T-cell (primary cell): ENCODE data around the gene FAF2. TPM values are rescaled to one million over a fixed set of nuclear protein-coding genes. Genes with fewer than 3 reads are reported as not detected.
"Not testable (repeated sequence)": the region's sequence is repeated elsewhere in the genome, so short reads cannot be mapped to it uniquely, and the experiment has no call there.

Source experiments
- ATAC-seq, 4 experiments: fragments of 200-7000 bp in 3 of 4; fragments of 150-1000 bp in 1 of 4; cut with Tn5 transposase; replicated peaks in 1 of 4; 1 replicate in 3 of 4; 2 replicates in 1 of 4; pipeline ENCODE4 v1.10.0; 2021; ENCODE audit warnings: moderate library complexity in 3 of 4, mild to moderate bottlenecking in 2 of 4, moderate number of reproducible peaks in 1 of 4
- CTCF ChIA-PET, 2 donors: fragments of 300-600 bp; sonication (Branson Sonifier 250); formaldehyde crosslinking; loops; one replicate each; lab custom pipeline; 2022; ENCODE audit warnings: antibody characterized with exemption in 2 of 2; lab: Charles Lee
- POLR2A ChIA-PET, 2 donors: fragments of 300-600 bp; sonication (Branson Sonifier 250); formaldehyde crosslinking; loops; one replicate each; lab custom pipeline; 2022; ENCODE audit warnings: antibody characterized with exemption in 2 of 2; lab: Charles Lee
- DNase-seq, 35 experiments: peaks; one replicate each; pipeline versions ENCODE4 v3.0.0 to v3.0.0-alpha.2; 2013 to 2023
- H3K27ac ChIP-seq: one replicate; pipeline ENCODE4 v1.5.1; 2013; ENCODE audit warnings: low read length
- H3K27me3 ChIP-seq, 2 experiments: replicated peaks in 1 of 2; 1 replicate in 1 of 2; 2 replicates in 1 of 2; pipeline versions ENCODE4 v1.6.1 to v1.7.0; 2013; ENCODE audit warnings: low read length in 1 of 2, mixed read lengths in 1 of 2; ENCODE audit not compliant: control insufficient read depth in 2 of 2, insufficient read depth in 2 of 2; ENCODE audit errors: extremely low read depth in 1 of 2
- H3K36me3 ChIP-seq, 2 donors: 1 replicate in 1 of 2; 2 replicates in 1 of 2; pipeline versions ENCODE4 v1.6.1 to v1.7.0; 2013; ENCODE audit warnings: low read length in 1 of 2; ENCODE audit not compliant: control insufficient read depth in 2 of 2, insufficient read depth in 1 of 2; ENCODE audit errors: extremely low read depth in 1 of 2
- H3K4me1 ChIP-seq, 2 experiments: 1 replicate in 1 of 2; 2 replicates in 1 of 2; pipeline versions ENCODE4 v1.6.1 to v1.7.0; 2013; ENCODE audit warnings: low read length in 2 of 2, mixed read lengths in 1 of 2; ENCODE audit not compliant: insufficient read depth in 2 of 2, control insufficient read depth in 1 of 2; ENCODE audit errors: extremely low read depth in 1 of 2
- H3K4me3 ChIP-seq, 2 donors: 1 replicate in 1 of 2; 2 replicates in 1 of 2; pipeline versions ENCODE4 v1.5.1 to v1.7.0; 2013; ENCODE audit warnings: mild to moderate bottlenecking in 2 of 2, low read length in 1 of 2, moderate library complexity in 1 of 2; ENCODE audit not compliant: control insufficient read depth in 1 of 2; ENCODE audit errors: extremely low read depth in 1 of 2
- H3K9me3 ChIP-seq: 2 replicates; pipeline ENCODE4 v1.7.0; 2013
- H3K27ac Mint-ChIP-seq, 2 donors: one replicate each; pipeline ENCODE4 v1.8.0; 2020 to 2021; ENCODE audit warnings: mild to moderate bottlenecking in 2 of 2, mixed read lengths in 2 of 2
- H3K27me3 Mint-ChIP-seq, 2 donors: one replicate each; pipeline ENCODE4 v1.8.0; 2021 to 2022; ENCODE audit warnings: mixed read lengths in 2 of 2
- H3K36me3 Mint-ChIP-seq: one replicate; pipeline ENCODE4 v1.8.0; 2021; ENCODE audit warnings: mixed read lengths
- H3K4me1 Mint-ChIP-seq, 3 donors: one replicate each; pipeline ENCODE4 v1.8.0; 2020 to 2022; ENCODE audit warnings: mixed read lengths in 3 of 3, mild to moderate bottlenecking in 1 of 3
- H3K4me3 Mint-ChIP-seq, 3 donors: one replicate each; pipeline ENCODE4 v1.8.0; 2020 to 2022; ENCODE audit warnings: mild to moderate bottlenecking in 3 of 3, mixed read lengths in 3 of 3, moderate library complexity in 3 of 3
- H3K9me3 Mint-ChIP-seq, 3 donors: one replicate each; pipeline ENCODE4 v1.8.0; 2020 to 2022; ENCODE audit warnings: mixed read lengths in 3 of 3
- WGBS: methylation state at CpG from one replicate; pipeline ENCODE4 v1.1.5; 2013; ENCODE audit warnings: missing lambda C conversion rate; ENCODE audit not compliant: insufficient coverage; 5-methylcytosine and 5-hydroxymethylcytosine counted together
- total RNA-seq, 35 experiments: library from RNA in 6 of 35; stranded (reverse) in 6 of 35; fragments of 120-200 nt in 1 of 35; gene quantifications; one replicate each; pipeline versions ENCODE4 v1.2.1 to v1.2.4 and lab custom pipeline; 2013 to 2026

Gene FAF2
- total RNA-seq, 5 donors from 2014 or later (not counting 1 experiment from before 2014, with no cell fraction given), result 24.1 to 27.7 (median 26.2) TPM

DNA sequence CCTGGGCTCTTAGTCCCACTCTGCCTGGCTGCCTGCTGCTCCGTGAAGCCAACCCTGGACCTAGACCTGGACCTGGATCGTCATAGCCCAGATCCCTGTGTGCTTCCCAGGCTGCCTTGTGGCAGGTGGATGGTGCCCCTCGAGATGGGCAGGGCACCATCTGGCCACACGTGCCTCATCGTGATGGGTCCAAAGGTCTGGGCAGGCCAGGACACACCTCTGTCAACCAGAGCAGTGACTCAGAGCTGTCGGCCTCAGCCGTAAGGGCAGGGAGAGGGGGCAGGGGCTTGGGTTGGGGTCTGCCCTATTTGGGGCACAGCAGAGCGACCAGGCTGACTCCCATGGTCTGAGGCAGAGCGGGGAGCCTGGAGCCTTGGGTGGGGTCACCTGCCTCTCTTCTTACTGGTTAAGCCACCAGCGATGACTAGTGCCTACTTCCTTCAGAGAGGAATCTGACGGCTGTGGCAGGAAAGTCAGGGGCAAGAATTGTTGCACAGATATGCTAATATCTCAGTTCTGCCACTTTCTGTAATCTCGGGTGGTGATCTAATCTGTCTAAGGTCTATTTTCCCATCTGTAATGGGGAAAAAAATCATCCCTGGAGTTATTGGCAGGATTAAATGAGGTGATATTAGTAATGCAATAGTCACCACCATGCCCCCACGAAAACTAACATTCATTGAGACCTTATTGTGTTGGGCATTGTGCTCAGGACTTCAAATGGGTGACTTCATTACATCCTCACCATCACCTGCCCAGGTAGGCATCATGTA, 97.7 kb downstream of the FAF2 start:
- Histone ChIP-seq H3K36me3 (no peaks in the 10 kb centered on the region), H3K9me3 (no peaks in the 10 kb centered on the region), H3K27me3 (no peaks in the 10 kb centered on the region), H3K4me3 (no peak overlapping the region), H3K4me1 (peaks cover 10 to 79% of the 10 kb centered on the region in 2 experiments), H3K27ac (no peak overlapping the region)
- CTCF ChIA-PET, result no interaction called here
- 81% methylated on average over 7 of the region's 13 CpGs for WGBS
- Mint-ChIP-seq H3K36me3 (no peaks in the 10 kb centered on the region), H3K4me3 (no peak overlapping the region), H3K4me1 (peaks cover 44 to 70% (median 60%) of the 10 kb centered on the region in 3 donors), H3K27ac (peak overlapping the region; percentile 83 to 87), H3K27me3 (no peaks in the 10 kb centered on the region), H3K9me3 (no peaks in the 10 kb centered on the region)
- ATAC-seq, result no peak
- no peak for DNase-seq
- POLR2A ChIA-PET, result interaction anchor here in 1 of 2 donors (1.8 kb wide), 1 partner anchor 8 kb away, joined by 9 read pairs; the partner anchor contains the start of gene RNF44

DNA sequence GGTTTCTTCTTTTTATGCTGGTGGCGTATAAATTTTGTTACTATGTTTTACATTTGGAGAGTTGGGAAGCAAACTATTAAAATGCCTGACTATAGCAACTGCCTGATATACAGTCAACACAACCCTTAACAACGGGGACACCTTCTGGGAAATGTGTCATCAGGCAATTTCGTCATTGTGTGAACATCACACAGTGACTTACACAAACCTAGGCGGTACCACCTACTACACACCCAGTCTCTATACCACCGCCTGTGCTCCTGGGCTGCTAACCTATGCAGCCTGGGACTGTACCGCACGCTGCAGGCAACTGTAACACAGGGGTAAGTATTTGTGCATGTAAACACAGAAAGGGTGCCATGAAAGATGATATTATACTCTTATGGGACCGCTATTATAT, 99.6 kb downstream of the FAF2 start:
- no peaks in the 10 kb centered on the region for H3K9me3 Mint-ChIP-seq
- CTCF ChIA-PET, result interaction anchor here in 1 of 2 donors (1.3 kb wide), 1 partner anchor 112 kb away, joined by 3 read pairs; no protein-coding TSS in a partner anchor
- POLR2A ChIA-PET, result interaction anchor here in 1 of 2 donors (1.8 kb wide), 1 partner anchor 10 kb away, joined by 9 read pairs; the partner anchor contains the start of gene RNF44

DNA sequence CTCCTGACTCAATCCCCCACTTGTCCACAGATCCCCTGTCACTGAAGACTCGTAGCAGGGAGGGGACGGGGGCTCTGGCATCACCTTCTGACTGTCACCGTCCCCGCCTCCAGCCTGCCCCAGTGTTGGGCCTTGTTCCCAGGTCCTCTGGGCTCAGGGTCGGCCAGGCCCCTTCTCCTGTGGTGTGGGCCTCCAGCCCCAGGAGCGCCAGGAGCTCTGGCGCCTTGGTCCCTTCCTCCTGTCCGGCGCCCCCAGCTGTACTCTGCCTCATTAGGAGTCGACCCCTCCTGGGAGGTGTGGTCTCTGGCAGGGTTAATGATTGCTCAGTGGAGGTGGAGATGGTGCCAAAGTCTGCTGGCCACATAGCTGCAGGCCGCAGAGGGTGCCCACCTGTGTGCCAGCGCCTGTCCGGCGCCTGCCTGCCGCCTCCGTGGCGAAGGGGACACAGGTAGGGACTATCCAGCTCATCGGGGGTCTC, 100.8 kb downstream of the FAF2 start, which contains the start of gene CDHR2:
CDHR2 (plus strand) TSS at position 376 of the 478 bp plus-strand sequence. CDS start 16,011 bp downstream, outside the sequence.
- POLR2A ChIA-PET, result no interaction called here
- Mint-ChIP-seq H3K36me3 (no peaks in the 10 kb centered on the region), H3K9me3 (no peaks in the 10 kb centered on the region), H3K4me3 (peak within 1 kb of the TSS in 1 of 3 donors; percentile 59), H3K27ac (peak within 1 kb of the TSS; percentile 80 to 91), H3K27me3 (no peaks in the 10 kb centered on the region), H3K4me1 (peaks cover 47 to 72% (median 61%) of the 10 kb centered on the region in 3 donors)
- DNase-seq, result no peak
- Histone ChIP-seq H3K27me3 (no peaks in the 10 kb centered on the region), H3K4me1 (peaks cover 0 to 75% of the 10 kb centered on the region in 2 experiments), H3K9me3 (no peaks in the 10 kb centered on the region), H3K4me3 (no peak within 1 kb of the TSS), H3K36me3 (no peaks in the 10 kb centered on the region), H3K27ac (peak within 1 kb of the TSS; percentile 66)
- CTCF ChIA-PET, result no interaction called here
- 89% methylated on average over 16 of the region's 18 CpGs for WGBS
- ATAC-seq, result no peak

More for the DNA sequence above, 99.6 kb downstream of the FAF2 start:
- H3K36me3 ChIP-seq, result no peaks in the 10 kb centered on the region
- Mint-ChIP-seq H3K27ac (peak overlapping the region; percentile 80 to 91), H3K36me3 (no peaks in the 10 kb centered on the region), H3K4me3 (no peak overlapping the region), H3K27me3 (no peaks in the 10 kb centered on the region), H3K4me1 (peaks cover 40 to 65% (median 54%) of the 10 kb centered on the region in 3 donors)
- peak in 1 of 35 experiments; percentile 47 for DNase-seq
- WGBS, result 33% methylated on average over 3 of the region's 8 CpGs
- no peaks in the 10 kb centered on the region for H3K27me3 ChIP-seq
- ATAC-seq, result peak in 1 of 4 experiments; percentile 11
- H3K27ac ChIP-seq, result peak overlapping the region; percentile 66
- H3K4me1 ChIP-seq, result peaks cover 0 to 77% of the 10 kb centered on the region in 2 experiments
- no peaks in the 10 kb centered on the region for H3K9me3 ChIP-seq
- no peak overlapping the region for H3K4me3 ChIP-seq

DNA sequence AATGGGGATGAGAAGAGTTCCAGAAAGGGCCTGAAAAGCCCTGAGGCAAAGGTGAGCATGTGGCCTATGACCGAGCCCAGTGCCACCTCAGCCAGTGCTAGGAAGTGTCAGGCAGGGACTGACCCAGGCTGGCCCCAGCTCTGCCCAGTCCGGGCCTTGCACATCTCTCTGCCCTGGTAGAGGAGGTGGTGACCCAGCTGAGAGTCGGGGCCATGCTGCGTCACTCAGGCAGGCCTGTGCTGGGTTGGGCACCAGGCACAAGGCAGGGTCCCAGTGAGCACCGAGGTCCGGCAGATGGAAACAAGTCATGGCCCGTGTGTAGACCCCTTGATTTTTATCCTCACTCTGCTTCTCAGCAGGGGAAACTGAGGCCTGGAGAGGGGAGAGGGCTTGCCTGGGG, 101.7 kb downstream of the FAF2 start:
- H3K36me3 Mint-ChIP-seq, result no peaks in the 10 kb centered on the region
- POLR2A ChIA-PET, result no interaction called here
- Histone ChIP-seq H3K36me3 (no peaks in the 10 kb centered on the region), H3K27me3 (no peaks in the 10 kb centered on the region), H3K4me3 (no peak overlapping the region), H3K9me3 (no peaks in the 10 kb centered on the region), H3K4me1 (peaks cover 0 to 75% of the 10 kb centered on the region in 2 experiments), H3K27ac (peak overlapping the region; percentile 16)
- H3K4me3 Mint-ChIP-seq, result no peak overlapping the region
- WGBS, result 91% methylated on average over 6 of the region's 7 CpGs
- H3K27ac Mint-ChIP-seq, result peak overlapping the region; percentile 71 to 73
- no peaks in the 10 kb centered on the region for H3K27me3 Mint-ChIP-seq
- no peaks in the 10 kb centered on the region for H3K9me3 Mint-ChIP-seq
- ATAC-seq (peak in 1 of 4 experiments; percentile 3), DNase-seq (no peak)
- CTCF ChIA-PET, result interaction anchor here in 1 of 2 donors (0.6 kb wide), 1 partner anchor 21 kb away, joined by 5 read pairs; no protein-coding TSS in a partner anchor
- peaks cover 47 to 74% (median 63%) of the 10 kb centered on the region in 3 donors for H3K4me1 Mint-ChIP-seq

DNA sequence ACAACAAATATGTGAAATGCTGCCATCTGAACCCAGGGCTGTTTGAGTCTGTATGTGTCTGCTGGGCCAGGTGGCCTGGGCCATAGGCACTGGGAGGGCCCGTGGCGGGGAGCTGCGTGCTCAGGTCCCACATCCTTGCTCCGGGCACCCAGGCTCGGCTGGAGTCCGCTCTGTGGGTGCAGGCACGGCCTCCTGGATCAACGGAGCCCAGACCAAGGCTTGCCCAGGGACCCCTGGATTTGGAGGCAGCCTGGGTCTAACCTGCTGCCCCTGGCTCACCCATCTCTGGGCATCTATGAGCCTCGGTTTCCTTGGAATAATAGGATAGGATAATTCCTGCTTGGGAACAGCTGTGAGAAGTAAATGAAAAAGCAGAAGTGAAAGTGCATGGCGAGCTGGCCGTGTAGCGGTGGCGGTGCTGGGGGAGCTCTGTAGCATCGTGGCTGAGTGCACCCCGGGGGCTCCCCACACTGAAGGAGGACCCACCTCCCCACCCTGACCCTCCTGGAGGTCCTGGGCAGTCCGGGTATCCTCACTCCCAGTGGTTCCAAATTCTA, 102.2 kb downstream of the FAF2 start:
- Histone ChIP-seq H3K4me3 (peak overlapping the region in 1 of 2 donors; percentile 2), H3K36me3 (no peaks in the 10 kb centered on the region), H3K9me3 (no peaks in the 10 kb centered on the region), H3K27ac (peak overlapping the region; percentile 16), H3K27me3 (no peaks in the 10 kb centered on the region), H3K4me1 (peaks cover 0 to 75% of the 10 kb centered on the region in 2 experiments)
- H3K36me3 Mint-ChIP-seq, result no peaks in the 10 kb centered on the region
- no peaks in the 10 kb centered on the region for H3K27me3 Mint-ChIP-seq
- no peaks in the 10 kb centered on the region for H3K9me3 Mint-ChIP-seq
- H3K27ac Mint-ChIP-seq, result peak overlapping the region; percentile 71 to 85
- ATAC-seq (peak in 3 of 4 experiments; percentile 11 to 34 (median 14)), DNase-seq (no peak)
- ChIA-PET CTCF (no interaction called here), POLR2A (no interaction called here)
- peaks cover 48 to 74% (median 63%) of the 10 kb centered on the region in 3 donors for H3K4me1 Mint-ChIP-seq
- 60% methylated on average over 13 of the region's 16 CpGs for WGBS
- peak overlapping the region; percentile 44 to 59 (median 53) for H3K4me3 Mint-ChIP-seq

DNA sequence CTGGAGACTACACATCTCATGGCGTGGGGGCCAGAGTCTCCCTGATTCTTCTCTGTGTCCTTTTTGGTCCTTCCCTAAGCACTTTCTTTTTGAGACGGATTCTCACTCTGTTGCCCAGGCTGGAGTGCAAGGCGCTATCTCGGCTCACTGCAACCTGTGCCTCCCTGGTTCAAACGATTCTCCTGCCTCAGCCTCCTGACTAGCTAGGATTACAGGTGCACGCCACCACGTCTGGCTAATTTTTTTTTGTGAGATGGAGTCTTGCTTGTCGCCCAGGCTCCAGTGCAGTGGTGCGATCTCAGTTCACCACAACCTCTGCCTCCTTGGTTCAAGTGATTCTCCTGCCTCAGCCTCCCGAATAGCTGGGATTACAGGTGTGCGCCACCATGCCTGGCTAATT, 102.8 kb downstream of the FAF2 start:
- H3K36me3 ChIP-seq, ATAC-seq, H3K27me3 ChIP-seq, H3K36me3 Mint-ChIP-seq, DNase-seq, H3K27me3 Mint-ChIP-seq, H3K27ac ChIP-seq, CTCF ChIA-PET, H3K9me3 Mint-ChIP-seq, H3K9me3 ChIP-seq, POLR2A ChIA-PET: not testable (repeated sequence)
- Mint-ChIP-seq H3K4me1 (peaks cover 54 to 74% (median 65%) of the 10 kb centered on the region in 3 donors), H3K27ac (peak overlapping the region; percentile 71 to 85), H3K4me3 (peak overlapping the region; percentile 44 to 59 (median 47))
- 79% methylated on average over 8 of the region's 11 CpGs for WGBS
- Histone ChIP-seq H3K4me3 (peak overlapping the region in 1 of 2 donors; percentile 2), H3K4me1 (peaks cover 0 to 75% of the 10 kb centered on the region in 2 experiments)
